HPDE6-E6E7 (cell line): ENCODE data around the gene ARHGEF39.
"Not testable (repeated sequence)": the region's sequence is repeated elsewhere in the genome, so short reads cannot be mapped to it uniquely, and the experiment has no call there.

Experiments used
- DNase-seq: peaks from one replicate; pipeline ENCODE4 v3.0.0; 2011; ENCODE audit warnings: missing footprints; ENCODE audit errors: extremely low spot score

ARHGEF39 gene

DNA sequence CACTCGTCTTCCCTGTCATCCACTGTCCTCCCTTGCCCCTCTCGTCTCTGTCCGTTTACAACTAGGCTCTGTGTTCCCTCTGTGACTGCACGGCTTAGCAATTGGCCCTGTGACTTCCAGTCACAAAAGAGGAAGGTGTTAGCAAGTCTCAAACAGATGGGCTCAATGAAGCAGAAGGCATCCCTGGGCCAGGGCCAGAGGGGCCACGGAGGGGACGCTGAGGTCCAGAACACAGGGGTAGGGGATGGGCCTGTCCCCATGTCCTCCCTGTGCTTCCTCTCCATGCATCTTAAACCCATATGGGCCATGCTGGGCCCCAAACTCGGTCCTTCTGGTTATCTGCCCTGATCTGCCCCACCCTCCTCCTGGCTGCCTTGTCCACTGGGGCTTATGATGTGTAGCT, 46.7 kb downstream of the ARHGEF39 start, which contains the start of gene CD72:
TSS of gene CD72 (minus strand) at position 89 of the 403 bp plus-strand sequence. CDS start 110 bp downstream, outside the sequence.
- DNase-seq = no peak

DNA sequence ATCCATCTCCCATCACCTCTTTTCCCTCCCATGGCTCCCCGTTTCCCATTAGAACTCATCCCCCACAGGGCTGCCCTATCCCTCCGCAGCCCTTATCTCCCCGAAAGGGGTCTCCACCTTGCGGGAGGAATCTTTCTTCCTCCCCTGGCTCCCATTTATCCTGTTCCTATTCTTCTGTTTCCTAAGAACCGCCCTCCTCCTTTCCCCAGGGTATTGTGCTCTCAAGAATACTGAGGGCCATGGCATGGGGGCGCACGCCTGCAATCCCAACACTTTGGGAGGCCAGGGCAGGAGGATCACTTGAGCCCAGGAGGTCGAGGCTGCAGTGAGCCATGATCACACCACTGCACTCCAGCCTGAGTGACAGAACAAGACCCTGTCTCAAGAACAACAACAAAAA, 47.4 kb downstream of the ARHGEF39 start:
- DNase-seq = no peak

DNA sequence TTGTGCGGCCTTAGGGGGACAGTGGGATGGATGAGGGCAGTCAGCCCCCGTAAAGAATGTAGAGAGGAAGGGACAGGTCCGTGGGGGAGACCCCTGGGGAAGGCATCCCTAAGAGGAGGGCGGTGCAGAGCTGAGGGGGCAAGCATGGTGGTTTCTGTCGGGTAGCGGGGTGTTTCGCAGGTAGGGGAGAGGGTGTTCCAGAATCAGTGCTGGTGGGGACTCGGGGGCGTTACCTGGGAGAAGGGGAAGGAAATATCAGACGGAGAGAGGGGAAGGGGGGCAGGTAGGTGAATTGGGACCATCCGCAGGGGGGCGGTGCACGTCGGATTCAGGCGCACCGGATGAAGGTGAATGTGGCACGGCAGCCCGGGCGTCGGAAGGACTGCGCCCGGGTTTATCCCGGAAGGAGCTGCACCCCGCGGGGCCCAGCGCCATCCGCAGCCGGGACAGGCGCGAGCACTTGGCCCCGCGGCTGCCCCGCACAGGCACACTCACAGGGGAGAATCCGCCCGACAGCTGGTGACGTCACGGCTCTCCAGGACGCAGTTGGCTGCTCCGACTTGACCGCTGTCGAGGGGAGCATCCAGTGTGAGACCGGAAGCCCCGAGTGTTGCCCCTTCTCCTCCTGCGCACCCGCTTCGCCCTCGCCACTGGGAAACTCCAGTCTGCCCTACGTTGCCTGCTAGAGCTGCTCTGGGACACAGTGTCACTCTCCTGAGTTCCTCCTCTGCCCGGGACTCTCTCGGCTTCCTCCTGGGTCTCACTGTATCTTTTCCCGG, 48.1 kb downstream of the ARHGEF39 start:
- peak; percentile 15 for DNase-seq

DNA sequence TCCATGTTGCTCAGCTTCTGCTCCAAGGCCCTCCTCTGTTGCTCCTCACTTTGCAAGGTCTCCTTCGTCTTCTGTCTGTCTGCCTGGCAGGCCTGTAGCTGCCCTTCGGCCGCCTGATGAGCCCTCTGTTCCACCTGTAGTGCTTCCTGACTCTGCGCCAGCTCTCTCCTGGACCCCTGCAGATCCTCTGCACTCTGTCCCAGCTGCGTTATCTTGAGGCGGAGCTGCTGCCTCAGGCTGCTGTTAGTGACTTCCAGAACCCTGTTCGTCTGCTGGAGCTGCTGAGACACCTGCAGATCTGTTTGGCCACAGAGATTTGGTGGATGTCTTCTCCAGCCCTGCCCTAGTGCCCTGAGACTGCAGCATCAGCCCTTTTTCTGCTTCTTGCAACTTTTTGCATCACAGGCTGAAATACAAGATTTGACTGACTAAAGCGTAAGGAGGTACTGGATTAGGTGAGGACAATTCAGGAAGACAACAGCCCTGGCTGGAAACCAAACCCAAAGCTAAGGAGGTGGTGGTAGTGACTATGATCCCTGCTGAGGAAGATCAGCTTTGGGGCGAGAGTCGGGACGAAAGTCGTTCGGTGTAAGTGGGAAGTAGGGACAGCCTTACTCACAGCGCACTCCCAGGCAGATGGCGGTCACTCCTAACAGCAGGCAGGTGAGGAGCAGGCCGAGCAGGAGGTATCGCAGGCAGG, 48.9 kb downstream of the ARHGEF39 start:
- no peak for DNase-seq

DNA sequence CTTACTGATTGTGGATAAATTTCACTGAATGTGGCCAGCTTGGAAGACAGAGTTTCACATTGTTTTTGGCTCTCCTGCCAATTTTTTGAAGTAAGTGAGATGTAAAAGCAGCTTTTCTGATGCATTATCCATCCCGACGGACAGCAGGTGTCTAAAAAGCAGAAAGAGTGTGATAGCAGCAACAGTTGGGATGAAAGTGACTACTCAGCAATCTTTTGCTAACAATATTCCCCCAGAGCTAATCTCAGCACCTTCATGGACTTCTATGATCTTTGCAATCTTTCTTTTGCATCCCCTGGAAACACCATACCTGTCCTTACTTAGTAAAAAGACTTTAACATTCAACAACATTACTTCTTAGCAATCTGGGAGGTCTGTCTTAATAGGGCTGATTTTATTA, 52.2 kb downstream of the ARHGEF39 start:
- no peak for DNase-seq

DNA sequence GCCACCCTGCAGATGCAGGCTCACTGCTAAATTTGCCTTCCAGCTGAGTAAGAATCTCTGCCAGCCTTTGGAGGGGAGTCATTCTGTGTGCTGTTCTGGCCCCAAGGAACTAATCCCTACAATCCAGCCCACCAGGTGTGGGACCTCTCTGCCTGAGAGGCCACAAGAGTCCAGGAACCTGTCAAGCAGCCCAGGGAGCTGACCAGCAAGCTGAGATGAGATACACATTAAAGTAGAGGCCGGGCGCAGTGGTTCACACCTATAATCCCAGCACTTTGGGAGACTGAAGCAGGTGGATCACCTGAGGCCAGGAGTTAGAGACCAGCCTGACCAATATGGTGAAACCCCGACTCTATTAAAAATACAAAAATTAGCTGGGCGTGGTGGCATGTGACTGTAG, 52.9 kb downstream of the ARHGEF39 start:
- not testable (repeated sequence) for DNase-seq

DNA sequence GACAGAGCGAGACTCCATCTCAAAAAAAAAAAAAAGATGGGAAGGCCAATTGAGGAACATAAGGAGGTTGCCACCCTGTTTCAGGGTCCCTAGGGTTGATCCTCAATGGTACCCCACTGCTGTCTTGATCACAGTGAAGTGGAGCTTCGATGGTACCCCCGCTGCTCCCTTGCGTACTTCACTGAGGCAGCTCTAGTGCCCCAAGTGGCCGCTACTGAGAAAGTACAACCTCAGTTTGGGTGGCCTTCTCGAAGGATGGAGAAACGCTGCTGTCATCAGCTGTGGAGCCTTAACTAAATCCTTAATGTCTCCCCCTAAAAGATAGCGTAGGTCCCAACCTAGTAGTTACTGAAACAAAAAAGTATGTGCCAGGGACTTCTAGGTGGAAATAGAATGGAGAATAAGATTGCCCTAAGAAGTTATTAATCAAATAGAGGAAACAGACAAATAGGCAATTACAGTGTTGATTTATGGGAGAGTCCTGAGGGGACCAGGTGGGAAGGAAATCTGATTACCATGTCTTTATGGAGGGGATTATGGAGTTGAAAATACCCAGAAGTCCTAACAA, 53.7 kb downstream of the ARHGEF39 start:
- no peak for DNase-seq

DNA sequence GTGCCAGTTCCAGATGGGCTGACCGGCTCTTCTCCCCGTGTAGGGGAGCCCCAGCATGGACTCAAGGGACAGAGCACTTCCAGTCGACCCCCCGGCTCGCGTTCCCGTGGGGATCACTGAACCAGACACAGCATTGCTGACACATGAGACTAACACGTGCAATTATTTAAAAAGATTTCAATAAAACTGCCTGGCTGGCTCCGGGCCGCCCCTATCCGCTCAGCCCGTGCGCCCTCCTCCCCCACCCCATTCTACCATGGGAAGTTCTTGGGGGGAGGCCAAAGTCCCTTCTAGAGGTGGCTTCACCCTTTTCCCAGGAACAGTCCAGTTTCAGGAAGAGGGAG, 55.2 kb downstream of the ARHGEF39 start:
- DNase-seq = no peak
